ENCODE data around the gene ITPA. TPM values are rescaled to one million over a fixed set of nuclear protein-coding genes. Genes with fewer than 3 reads are reported as not detected.

ITPA gene
- total and polyA plus RNA-seq, 2 of the 13 experiments (the other 11 are each of a cell fraction or from before 2014, with no cell fraction given): 60.1 to 103 TPM

GRCh38 chr20:3204124-3204794, 5.0 kb upstream of the ITPA start, which contains the start of gene DDRGK1 (continued):
- TF ChIP-seq NR2C2 (CRISPR knock-in tag; IDR thresholded peaks at IDR 0.05; ENCODE audit: borderline replicate concordance) (peak; percentile 49), ATF5 (CRISPR knock-in tag; IDR thresholded peaks at IDR 0.05; ENCODE audit: low read depth) (peak; percentile 97), REL (CRISPR knock-in tag; conservative IDR thresholded peaks at IDR 0.05) (0 out of 2 replicates have a peak, but pooled peaks have one; percentile 6), ZNF446 (CRISPR knock-in tag; IDR thresholded peaks at IDR 0.05) (peak; percentile 89; the same call in 1 of the 2 replicates), PAXIP1 (CRISPR knock-in tag; conservative IDR thresholded peaks at IDR 0.05) (peak; percentile 71), NFKB2 (CRISPR knock-in tag; IDR thresholded peaks at IDR 0.05; ENCODE audit: borderline replicate concordance) (peak; percentile 95), ZNF256 (CRISPR knock-in tag; conservative IDR thresholded peaks at IDR 0.05) (peak; percentile 93), ZNF879 (CRISPR knock-in tag; IDR thresholded peaks at IDR 0.05) (no peak), KAT7 (CRISPR knock-in tag; IDR thresholded peaks at IDR 0.05; ENCODE audit: borderline replicate concordance) (peak; percentile 94), MLLT10 (CRISPR knock-in tag; IDR thresholded peaks at IDR 0.05) (0 out of 2 replicates have a peak, but pooled peaks have one; percentile 40), ZNF274 (CRISPR knock-in tag; IDR thresholded peaks at IDR 0.05) (peak; percentile 95), EEA1 (CRISPR knock-in tag; IDR thresholded peaks at IDR 0.05; ENCODE audit: borderline replicate concordance) (peak; percentile 96; the same call in 1 of the 2 replicates), GTF2F1 (IDR thresholded peaks at IDR 0.05; ENCODE audit: low read length) (no peak), ATF7-NPFF (CRISPR knock-in tag; IDR thresholded peaks at IDR 0.05; ENCODE audit: low read depth) (peak; percentile 73; the same call in 1 of the 2 replicates), HBP1 (CRISPR knock-in tag; IDR thresholded peaks at IDR 0.05; ENCODE audit: low read depth) (peak; percentile 73; the same call in 1 of the 2 replicates), IRF9 (CRISPR knock-in tag; IDR thresholded peaks at IDR 0.05; ENCODE audit: borderline replicate concordance) (peak; percentile 99), MEIS1 (CRISPR knock-in tag; IDR thresholded peaks at IDR 0.05; ENCODE audit: borderline replicate concordance) (peak; percentile 98), ZNF784 (CRISPR knock-in tag; IDR thresholded peaks at IDR 0.05; ENCODE audit: borderline replicate concordance) (peak; percentile 96), DPF2 (CRISPR knock-in tag; IDR thresholded peaks at IDR 0.05; ENCODE audit: borderline replicate concordance, low read depth) (no peak), ZNF790 (CRISPR knock-in tag; IDR thresholded peaks at IDR 0.05; ENCODE audit: borderline replicate concordance) (no peak; the same call in none of the 2 replicates), NFIC (IDR thresholded peaks at IDR 0.05; ENCODE audit: low read length) (no peak; the same call in 1 of the 2 replicates), WIZ (CRISPR knock-in tag; IDR thresholded peaks at IDR 0.05) (no peak; the same call in 1 of the 2 replicates)

Measured in HepG2 (cell line).